Occipital lobe (tissue), 2 donors: ENCODE measurements around the gene IPPK. TPM values are rescaled to one million over a fixed set of nuclear protein-coding genes. Genes with fewer than 3 reads are reported as not detected.

Source experiments
- DNase-seq: peaks from one replicate; lab custom pipeline; 2025; lab: John Stamatoyannopoulos, UW
- total RNA-seq: library from RNA; depleted of rRNA; stranded (reverse); fragments of >200 nt; gene quantifications from one replicate; pipeline ENCODE4 v1.2.3, GENCODE V29; 2014

The IPPK gene
- total RNA-seq, 1 donor from 2014 or later: 16.1 TPM

- no peak for DNase-seq
Observed at GRCh38 chr9:92686954-92687353, 17.0 kb upstream of the IPPK start.

- DNase-seq: no peak
Observed at GRCh38 chr9:92685022-92685421, 15.1 kb upstream of the IPPK start.

- no peak for DNase-seq
Observed at GRCh38 chr9:92682269-92682668, 12.3 kb upstream of the IPPK start.

- DNase-seq: no peak
Observed at GRCh38 chr9:92680166-92681119, 10.5 kb upstream of the IPPK start.

- DNase-seq: no peak
Observed at GRCh38 chr9:92679413-92680165, 9.7 kb upstream of the IPPK start.

- no peak for DNase-seq
Observed at GRCh38 chr9:92671323-92671722, 1.4 kb upstream of the IPPK start.

- DNase-seq: no peak
Observed at GRCh38 chr9:92669527-92669889, 423 bp downstream of the IPPK start.

GRCh38 chr9:92668746-92669526, 995 bp downstream of the IPPK start:
- no peak for DNase-seq

- no peak for DNase-seq
Observed at GRCh38 chr9:92666912-92667532, 2.9 kb downstream of the IPPK start.

- DNase-seq: no peak
Observed at GRCh38 chr9:92666236-92666635, 3.7 kb downstream of the IPPK start.

GRCh38 chr9:92665836-92666235, 4.1 kb downstream of the IPPK start:
- no peak for DNase-seq

GRCh38 chr9:92664394-92665152, 5.4 kb downstream of the IPPK start:
- DNase-seq: no peak

- no peak for DNase-seq
Observed at GRCh38 chr9:92663951-92664350, 6.0 kb downstream of the IPPK start.

- no peak for DNase-seq
Observed at GRCh38 chr9:92663126-92663525, 6.8 kb downstream of the IPPK start.

GRCh38 chr9:92661743-92662142, 8.2 kb downstream of the IPPK start:
- DNase-seq: no peak

GRCh38 chr9:92661127-92661526, 8.8 kb downstream of the IPPK start:
- no peak for DNase-seq

GRCh38 chr9:92660266-92660665, 9.7 kb downstream of the IPPK start:
- DNase-seq: no peak

- DNase-seq: no peak
Observed at GRCh38 chr9:92659601-92660000, 10.3 kb downstream of the IPPK start.

- no peak for DNase-seq
Observed at GRCh38 chr9:92658611-92659010, 11.3 kb downstream of the IPPK start.

GRCh38 chr9:92658176-92658575, 11.8 kb downstream of the IPPK start:
- no peak for DNase-seq
